NCI-H1930 (cell line): Measurements from ENCODE around the gene FMN1.
"Not testable (repeated sequence)": the region's sequence is repeated elsewhere in the genome, so short reads cannot be mapped to it uniquely, and the experiment has no call there.

ENCODE experiments used
- DNase-seq, 2 experiments: peaks; one replicate each; lab custom pipeline; 2025; lab: John Stamatoyannopoulos, UW

The FMN1 gene

DNA sequence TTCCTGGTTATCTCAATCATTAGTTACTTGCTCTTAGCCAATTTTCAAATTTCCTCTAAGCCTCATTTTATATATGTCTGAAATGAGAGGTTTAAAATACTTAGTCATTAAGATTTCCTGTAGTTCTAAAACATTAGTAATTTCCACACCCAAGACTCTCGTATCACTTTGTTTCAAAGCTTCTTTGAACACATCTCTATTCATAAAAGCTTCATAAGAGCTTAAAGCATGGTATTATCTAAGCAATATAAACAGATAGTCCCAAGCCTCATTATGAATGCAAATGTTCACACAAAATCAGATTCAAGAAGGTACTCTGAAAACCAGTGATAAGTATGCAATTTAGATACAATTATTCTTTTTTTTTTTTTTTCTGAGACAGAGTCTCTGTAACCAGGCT, 217.0 kb downstream of the FMN1 start:
- DNase-seq: no peak

DNA sequence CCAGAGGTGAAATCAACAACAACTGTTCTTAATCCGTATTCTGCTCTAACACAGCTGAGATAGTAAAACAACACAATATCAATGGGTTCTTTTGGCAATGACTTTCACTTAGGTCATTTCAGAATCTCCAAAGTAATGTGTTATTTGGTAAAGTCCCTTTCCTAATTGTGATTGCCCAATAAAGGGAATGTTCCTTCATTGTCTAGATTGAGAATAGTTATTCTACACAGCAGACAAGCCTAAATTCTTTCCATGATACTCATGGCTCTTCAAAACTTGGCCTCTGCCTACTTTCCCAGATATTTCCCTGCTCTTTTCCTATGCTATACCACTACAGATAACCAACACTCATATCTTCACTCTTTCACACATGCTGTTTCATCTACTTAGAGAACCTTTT, 219.8 kb downstream of the FMN1 start:
- DNase-seq: no peak

DNA sequence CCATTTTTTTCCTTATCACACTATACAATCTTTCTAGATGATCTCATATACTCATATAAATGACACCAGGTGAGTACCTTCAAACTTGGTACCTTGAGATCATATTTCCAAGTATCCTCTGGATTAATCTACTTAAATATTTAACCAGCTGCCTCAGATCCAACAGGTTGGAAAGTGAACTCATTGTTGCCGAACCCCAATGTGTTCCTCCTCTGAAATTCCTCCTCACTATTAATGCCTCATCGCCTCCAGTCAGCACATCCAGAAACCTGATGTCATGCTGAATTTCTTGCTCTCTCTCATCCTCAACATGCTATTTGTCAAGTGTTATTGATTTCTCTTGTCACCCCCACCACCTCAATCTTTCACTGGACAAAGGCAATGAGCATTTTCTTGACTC, 221.8 kb downstream of the FMN1 start:
- DNase-seq: no peak

DNA sequence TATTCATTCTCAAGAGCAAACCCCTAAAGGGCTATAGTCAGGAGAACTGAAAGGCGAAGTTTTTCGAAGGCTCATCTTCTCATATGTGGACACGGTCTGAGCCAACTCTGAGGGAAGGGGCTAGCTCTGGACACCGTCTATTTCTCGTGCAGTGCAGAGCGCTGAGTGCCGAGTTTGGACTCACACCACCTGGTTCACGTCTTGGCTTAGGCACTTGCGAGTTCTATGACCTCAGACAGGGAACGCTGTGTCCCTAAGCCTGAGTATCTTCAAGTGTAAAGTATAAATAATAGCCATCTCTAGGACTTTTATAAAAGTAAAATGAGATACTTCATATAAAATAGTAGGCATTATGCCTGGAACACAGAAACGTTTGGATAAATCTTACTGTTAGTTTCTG, 223.7 kb downstream of the FMN1 start:
- no peak for DNase-seq

DNA sequence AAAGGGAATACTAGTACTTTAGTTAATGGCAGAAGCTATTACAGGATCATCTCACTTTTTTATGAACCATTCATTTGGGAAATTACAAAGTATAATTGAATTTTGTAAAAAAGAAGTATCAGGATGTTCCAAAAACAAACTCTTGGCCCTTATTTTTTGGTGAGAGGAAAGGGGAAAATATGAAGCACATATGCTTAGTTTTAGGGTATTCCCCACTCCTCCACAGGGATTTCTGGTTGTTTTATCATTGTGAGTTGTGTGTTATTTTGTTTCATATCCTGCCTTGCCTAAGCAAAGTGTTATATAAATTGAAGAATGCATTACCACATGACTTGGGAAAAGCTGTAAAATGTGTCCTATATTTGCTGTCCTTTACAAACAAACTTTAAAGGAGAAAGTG, 227.0 kb downstream of the FMN1 start:
- no peak for DNase-seq

DNA sequence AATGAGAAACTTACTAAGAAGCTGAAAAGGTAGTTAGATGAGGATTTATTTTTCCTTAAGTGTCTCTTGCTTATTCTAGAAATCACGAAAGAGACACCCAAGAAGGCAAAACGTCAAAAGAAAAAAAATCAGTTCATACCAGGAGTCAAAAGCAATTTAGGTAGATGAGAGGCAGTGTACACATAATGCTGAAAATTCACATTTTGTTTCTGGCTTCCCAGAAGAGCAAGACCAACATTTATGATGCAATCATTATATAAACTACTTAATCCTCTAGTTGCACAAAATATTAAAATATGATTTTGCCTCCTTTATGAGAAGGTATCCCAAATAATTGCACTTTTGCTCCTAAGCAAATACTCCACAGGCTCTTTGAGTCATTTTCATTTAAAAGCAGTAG, 228.0 kb downstream of the FMN1 start:
- no peak for DNase-seq

DNA sequence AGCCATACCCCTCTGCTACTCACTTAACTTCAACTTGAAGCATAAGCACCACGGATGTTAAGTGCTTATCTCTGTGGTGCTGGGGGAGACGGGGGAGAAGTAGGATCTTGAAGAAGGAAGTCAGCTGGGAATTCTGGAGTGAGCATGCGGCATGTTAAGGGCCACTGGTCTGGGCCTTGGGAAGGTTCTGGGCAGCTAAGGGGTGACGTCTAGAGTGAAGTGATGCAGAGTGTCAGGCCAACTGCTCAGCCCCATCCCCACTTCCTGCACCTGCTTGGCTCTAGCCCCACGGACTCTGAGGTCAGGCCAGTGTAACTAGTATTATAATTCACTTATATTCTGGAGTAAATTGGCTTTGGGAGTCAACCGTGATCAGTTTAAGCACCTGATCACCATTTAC, 228.6 kb downstream of the FMN1 start:
- DNase-seq: no peak

DNA sequence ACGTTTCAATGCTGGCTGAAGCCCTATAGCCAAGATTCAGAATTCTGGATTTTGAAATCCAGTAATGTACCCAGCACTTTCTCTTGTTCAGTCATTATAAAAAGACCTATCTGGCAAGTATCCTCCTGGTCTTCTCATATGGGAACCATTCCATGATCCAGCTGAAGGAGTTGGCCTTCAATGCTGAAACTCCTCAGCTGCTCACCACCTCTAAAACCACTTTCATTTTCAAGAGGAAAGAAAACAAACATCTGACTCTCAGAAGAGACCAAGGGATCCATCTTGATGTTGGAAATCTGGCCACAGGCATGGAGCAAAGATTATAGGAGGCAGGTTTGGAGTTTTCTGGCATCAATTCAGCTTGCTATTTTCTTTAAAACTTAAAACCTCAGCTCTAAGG, 235.4 kb downstream of the FMN1 start:
- no peak for DNase-seq

DNA sequence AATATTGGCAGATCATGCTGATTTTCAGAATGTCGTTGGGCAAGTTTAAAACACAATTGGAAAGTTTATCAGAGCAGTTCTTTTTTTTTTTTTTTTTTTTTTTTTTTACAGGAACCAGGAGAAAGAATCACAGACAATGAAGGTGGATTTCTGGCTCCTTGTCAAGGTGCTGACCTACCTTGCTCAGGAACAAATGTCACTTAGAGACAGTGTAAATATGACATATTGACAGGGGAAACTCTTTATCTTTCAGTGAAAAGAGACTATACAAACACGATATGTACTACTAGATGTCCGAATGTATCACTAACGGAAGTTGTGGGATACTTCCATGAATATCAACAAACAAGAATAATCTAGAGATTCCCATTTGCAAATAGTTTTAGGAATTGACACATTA, 237.3 kb downstream of the FMN1 start:
- DNase-seq: no peak

DNA sequence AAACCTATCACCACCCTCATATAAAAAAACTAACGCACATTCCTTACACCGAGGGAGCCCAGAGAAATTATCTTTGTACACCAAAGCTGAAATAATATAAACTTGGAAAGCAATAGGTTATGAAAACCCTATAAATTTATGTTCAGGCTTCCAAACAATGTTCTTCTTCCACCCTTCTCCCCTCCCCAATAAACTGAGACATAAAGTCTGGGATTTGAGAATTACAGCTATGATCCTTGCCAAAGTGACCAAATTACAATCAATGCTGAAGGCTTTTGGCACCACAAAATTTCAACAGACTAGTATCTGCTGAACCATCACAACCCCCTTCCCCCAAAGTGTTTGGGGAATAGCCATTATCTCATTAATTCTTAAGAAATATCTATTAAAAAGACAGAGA, 237.8 kb downstream of the FMN1 start:
- DNase-seq: no peak

DNA sequence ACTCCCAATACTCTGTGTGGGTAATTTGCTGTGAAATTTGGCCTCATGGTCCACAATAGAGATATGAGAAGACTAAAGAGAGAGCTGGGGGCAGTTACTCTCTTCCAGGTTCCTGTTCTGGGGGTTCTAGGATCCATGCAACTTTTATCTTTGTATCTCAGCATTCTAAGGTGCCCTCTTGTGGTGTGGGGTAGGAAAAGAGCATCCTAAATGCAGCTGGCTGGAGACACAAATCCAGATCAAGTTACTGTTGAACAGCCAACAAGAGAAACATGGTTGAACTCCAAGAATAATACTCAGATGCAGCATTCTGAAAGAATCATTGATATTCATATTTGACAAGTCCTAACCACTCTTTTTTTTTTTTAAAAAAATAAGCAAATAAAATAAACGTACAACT, 238.5 kb downstream of the FMN1 start:
- no peak for DNase-seq

DNA sequence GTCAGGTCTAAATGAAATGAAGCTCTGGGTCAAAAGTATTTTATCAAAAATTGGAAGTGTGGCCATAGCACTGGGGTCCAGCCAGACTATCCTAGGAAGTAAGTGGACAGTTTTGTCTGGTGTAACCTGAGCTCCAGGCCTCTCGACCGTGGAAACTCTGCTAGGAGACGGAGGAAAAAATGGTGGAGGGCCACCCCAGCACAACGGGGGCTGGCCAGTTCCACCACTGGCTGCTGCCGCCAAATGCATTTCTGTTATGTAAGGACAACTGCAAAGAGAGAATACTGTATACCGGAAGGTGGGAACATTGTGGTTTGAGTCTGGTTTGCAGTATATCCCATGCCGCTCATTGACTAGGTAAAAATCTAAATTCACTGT, 241.0 kb downstream of the FMN1 start:
- DNase-seq: no peak

DNA sequence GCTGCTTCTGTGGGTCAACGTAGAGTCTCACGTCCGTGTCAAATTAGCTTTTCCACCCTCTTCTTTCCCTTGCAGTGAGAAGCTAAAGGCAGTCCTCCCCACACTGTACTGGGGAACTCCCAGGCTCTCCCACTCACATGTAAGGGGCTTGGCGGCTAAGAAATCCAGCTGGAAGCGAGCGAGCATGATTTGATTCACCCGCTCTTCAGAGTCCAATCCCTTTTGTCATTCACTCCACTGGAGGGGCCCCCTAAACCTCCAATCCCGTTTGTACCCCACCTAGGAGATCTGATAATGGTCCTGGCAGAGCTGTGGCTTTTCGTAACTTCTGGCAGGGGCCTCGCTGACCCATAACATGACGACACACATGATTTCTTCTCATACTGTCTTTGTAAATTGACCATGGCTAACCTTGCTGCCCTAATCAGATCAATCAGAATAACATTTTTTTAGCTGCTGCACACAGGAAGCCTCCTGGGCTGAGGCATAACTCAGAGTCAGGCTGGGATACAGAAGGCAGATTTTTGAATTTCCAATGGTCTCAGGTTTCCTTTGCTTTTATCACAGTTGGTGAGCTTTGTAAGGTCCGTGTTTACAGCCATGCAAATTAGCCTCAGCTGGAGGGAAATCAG, 241.5 kb downstream of the FMN1 start:
- DNase-seq: no peak

DNA sequence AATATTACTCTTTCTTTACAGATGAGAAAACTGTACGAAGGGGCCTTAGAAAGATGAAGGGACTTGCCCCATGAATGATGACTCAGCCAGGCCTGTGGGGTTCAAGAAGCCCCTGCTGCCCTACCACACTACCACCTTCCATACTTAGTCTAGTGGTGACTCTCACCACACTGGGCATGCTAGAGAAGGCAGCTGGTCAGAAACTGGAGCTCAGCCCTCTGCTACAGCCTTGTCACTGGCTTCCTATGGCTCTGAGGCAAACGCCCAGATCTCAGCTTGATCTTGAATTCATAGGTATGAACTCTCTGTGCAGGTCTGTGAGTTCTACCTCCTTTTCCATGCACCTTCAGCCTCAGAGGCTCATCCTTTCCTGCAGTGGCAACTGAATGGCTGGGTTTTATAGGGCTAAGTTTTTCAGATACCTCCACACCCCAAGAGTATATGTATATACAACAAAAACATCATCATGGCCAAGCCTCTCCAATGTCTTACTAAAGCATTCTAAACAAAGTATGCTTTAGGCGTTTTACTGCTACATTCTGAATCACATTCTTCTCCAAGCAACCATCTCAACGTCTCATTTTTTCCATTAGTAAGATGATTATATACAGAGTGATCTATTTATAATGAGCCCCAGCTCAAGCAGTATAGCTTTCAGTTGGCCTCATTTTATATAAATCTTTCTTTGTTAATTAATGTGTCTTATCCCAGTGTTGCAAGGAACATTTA, 242.6 kb downstream of the FMN1 start:
- no peak for DNase-seq

DNA sequence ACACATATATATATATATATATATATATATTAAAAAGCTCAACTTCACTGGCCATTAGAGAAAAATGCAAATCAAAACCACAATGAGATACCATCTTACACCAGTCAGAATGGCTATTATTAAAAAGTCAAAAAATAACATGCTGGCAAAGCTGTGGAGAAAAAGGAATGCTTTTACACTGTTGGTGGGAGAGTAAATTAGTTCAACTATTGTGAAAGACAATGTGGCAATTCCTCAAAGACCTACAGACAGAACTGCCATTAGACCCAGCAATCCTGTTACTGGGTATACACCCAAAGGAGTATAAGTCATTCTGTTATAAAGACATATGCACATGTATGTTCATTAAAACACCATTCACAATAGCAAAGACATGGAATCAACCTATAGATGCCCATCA, 244.5 kb downstream of the FMN1 start:
- not testable (repeated sequence) for DNase-seq

DNA sequence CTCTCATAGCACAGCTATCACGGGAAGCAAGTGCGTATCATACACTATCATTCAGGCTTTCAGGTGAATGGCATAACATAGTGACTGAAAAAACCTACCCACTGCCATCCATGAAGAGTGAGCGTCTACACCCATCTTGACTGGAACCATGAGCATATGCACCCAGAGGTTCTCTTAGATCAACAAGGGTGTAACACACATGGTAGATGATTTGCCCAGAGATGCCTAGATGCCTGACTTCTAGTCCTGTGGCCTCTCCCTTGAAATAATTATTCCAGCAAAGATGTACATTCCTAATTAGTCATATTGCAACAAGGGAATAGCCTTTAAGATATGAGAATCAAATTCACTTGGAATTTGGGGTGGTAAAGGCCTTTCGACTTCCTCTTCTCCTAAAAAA, 248.3 kb downstream of the FMN1 start:
- DNase-seq: no peak

DNA sequence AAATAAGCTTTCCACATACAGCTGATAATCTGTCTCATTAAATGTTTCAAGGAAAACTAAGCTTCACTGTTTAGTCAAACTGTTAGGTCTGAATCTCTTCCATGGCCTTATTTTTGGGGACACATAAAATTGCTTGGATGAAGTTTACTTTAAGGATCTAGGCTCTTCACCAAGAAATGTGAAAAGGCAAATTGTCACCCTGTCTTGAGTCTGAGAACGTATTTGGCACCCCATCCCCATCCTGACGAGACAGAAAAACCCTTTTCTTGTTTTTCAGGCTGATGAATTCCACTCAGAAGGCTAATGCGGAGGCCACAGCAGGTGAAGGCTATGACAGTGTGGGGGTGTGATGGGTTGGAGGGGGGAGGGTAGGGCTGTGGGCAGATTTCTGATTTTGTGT, 250.1 kb downstream of the FMN1 start:
- DNase-seq: no peak

DNA sequence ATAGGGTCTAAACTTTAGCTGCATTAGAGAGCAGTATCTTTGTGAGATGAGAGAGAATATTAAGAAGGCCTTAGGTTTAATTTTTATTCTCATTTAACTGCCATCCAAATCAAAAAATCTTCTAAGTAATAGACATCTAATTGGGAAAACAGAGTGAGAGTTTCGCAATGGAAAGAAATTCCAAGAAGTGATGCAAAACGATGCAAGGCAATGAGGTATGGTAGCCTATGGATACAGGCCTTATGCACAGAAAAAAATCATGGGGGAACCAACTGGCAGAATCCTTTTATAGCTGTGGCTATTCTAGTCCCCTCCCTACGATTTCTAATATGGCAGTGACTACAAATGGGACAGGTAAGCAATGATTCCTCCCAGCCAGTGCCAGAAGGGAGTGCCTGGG, 250.8 kb downstream of the FMN1 start:
- DNase-seq: no peak

DNA sequence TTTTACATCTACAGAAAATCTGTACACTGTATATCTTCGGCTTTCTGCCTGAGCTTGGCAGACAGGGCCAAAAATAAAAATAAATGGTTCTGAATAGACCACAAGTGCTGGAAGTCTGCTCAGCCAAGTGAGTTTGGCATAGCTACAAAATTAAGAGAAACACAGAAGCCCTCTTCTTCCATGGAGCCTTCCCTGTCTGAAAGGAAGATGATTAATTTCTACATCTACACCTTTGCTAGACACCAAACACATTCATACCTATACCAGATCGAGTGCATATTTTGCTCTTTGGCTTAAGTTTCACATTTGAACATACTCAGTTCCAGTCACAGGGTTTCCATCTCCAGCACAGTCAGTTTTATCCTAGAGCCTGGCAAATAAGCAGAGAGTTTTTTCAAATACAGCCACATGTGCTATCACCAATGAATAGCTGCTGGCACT, 252.1 kb downstream of the FMN1 start:
- DNase-seq: no peak

DNA sequence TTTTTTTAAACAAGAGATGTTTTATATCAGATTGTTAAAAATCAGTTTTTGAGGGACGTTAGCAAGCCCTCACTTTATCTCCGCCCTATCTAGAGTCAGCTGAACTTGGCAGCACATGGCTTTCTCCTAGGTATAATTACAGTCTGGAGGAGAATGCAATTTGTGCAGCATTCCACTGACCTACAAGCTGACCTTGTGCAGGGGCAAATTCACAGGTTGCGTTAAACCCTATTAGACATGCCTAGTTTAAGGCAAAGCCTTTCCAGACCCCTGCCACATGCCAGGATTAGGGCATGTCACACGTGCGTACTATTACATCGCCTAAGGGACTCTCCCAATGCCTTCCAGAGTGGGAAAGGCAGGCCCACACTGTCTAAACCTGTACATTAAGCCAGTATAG, 252.7 kb downstream of the FMN1 start:
- DNase-seq: no peak

DNA sequence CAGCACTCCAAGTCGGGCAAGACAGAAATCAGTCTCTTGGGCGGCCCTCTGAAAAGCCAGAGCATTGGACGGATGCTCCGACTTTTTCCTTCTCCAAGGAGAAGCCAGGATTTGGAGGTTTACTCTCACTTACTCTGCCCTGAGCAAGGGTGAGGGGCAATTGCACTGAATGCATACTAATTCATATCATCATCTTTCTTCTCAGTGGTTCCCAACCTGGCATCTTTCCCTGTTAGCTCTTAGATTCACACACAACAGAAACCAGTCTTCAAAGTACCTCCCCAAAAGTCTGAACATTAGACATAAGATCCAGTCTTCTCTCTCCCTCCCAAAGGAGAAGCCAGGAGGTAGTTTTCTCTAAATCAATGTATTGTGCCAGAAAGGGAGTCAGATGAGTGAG, 257.5 kb downstream of the FMN1 start:
- no peak for DNase-seq

DNA sequence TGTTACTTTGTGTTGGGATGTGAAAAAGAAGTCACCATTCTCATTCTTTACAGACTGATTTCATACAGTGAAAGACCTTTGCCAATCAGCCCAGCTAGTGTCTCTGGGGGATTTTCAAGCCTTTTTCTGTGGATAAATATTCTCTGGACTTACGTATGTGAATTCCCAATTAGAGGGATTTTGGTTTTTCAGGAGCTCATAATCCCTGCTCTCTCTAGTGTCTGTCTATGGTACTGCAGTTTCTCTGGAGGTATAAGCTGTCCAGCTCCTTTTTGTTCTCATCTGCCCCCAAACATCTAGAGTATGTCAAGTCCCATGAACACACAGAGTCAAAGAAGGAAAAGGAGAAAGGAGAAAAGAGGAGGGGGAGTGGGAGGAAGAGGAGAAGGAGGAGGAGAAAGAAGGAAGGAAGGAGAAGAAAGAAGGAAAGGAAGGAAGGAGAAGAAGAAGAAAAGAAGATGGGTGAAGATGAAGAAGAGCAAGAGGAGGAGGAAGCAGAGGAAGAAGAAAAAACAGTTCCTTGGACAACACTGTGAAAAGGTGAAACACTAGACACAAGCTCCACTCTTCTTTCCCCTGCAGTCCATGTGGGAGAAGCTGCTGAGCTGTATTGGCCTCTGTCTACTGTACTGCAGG, 258.1 kb downstream of the FMN1 start:
- DNase-seq: no peak

DNA sequence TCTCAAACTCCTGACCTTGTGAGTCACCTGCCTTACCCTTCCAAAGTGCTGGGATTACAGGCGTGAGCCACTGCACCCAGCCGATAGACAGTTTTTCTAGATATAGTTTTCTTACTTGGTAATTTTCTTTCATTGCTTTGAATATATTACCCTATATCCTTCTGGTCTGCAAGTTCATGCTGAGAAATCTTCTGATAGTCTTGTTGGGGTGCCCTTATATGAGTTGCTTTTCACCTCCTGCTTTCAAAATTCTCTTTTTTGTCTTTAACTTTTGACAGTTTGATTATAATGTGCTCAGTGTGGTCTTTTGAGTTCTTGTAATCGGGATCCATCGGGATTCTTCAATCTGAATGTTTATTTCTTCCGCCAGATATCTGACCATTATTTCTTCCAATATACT, 259.4 kb downstream of the FMN1 start:
- no peak for DNase-seq

DNA sequence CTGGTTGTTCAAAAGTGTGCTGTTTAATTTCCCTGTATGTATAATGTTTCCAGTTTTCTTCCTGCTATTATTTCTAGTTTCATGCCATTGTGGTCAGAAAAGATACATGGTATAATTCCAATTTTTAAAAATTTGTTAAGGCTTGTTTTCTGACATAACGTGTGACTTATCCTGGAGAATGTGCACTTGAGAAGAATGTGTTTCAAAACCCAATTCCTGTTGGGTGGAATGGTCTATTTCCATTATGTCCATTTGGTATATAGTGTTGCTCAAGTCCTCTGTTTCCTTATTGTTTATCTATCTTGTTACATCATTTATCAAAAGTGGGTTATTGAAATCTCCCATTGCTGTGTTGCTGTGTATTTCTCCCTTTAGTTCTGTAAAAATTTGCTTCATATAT, 261.3 kb downstream of the FMN1 start:
- no peak for DNase-seq
